ENCODE results near the gene DGKI. TPM values are rescaled to one million over a fixed set of nuclear protein-coding genes. Genes with fewer than 3 reads are reported as not detected.

The DGKI gene
- total RNA-seq, 1 experiment from 2014 or later: 0.55 TPM

DNA sequence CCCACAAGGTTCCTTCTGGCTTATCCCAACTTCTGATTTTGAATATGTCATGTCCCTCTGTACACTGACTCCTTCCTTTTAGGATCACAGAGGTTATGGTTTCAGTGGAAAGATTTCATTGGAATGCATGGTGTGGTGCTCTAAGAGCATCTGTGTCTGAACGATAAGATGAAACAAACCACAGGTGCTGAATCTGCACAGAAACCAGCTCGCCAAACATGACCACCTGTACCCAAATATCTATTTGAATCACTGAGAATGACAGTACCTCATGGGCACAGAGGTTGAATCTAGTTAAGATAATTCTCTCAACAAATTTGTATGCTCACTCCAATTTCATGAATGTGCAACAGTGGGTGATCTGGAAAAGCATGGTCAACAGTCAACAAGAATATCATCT lies 105.3 kb downstream of the DGKI start:
- Mint-ChIP-seq H3K27me3 (ENCODE audit: low read depth) (no peaks in the 10 kb centered on the region), H3K4me3 (no peak overlapping the region), H3K36me3 (ENCODE audit: insufficient read depth in 1 of 3, low read depth in 3 of 3) (peaks cover 3 to 28% (median 16%) of the 10 kb centered on the region in 3 experiments; a peak in 6 of 7 replicates), H3K27ac (no peak overlapping the region), H3K9me3 (peaks cover 15% of the 10 kb centered on the region in 2 experiments; a peak in 4 of 5 replicates), H3K4me1 (peaks cover 20 to 27% of the 10 kb centered on the region in 2 experiments)
- Histone ChIP-seq H4K8ac (replicated peaks; ENCODE audit: insufficient read length, low read depth, low read length) (no peak overlapping the region), H3K14ac (ENCODE audit: insufficient read depth, low read length) (no peak overlapping the region), H3K79me1 (ENCODE audit: insufficient read depth, low read depth, low read length, poor library complexity, severe bottlenecking) (no peaks in the 10 kb centered on the region), H2BK12ac (ENCODE audit: insufficient read length, low read depth, low read length) (no peak overlapping the region), H3T11ph (ENCODE audit: low read length) (no peak overlapping the region), H3K27ac (ENCODE audit: insufficient read length, low read depth, low read length) (no peak overlapping the region), H2BK20ac (ENCODE audit: low read depth, low read length, poor library complexity, severe bottlenecking) (no peak overlapping the region), H3K27me3 (ENCODE audit: insufficient read depth, low read length) (no peaks in the 10 kb centered on the region), H2AFZ (ENCODE audit: low read length) (no peak overlapping the region), H3K56ac (ENCODE audit: insufficient read length, low read depth, low read length) (no peak overlapping the region), H3K9ac (ENCODE audit: extremely low read depth, insufficient read length, low read length) (no peak overlapping the region), H4K20me1 (ENCODE audit: control insufficient read depth, insufficient read depth, insufficient read length) (no peaks in the 10 kb centered on the region), H3K4me2 (ENCODE audit: insufficient read depth, insufficient read length, low read length) (no peak overlapping the region), H2AK5ac (ENCODE audit: insufficient read length, low read length) (no peak overlapping the region), H3K9me3 (ENCODE audit: control insufficient read depth, low read depth, low read length) (no peaks in the 10 kb centered on the region), H3K18ac (ENCODE audit: insufficient read length, low read depth, low read length) (no peak overlapping the region), H3K23me2 (ENCODE audit: insufficient read length, low read depth, low read length, poor library complexity, severe bottlenecking) (no peaks in the 10 kb centered on the region), H4K91ac (ENCODE audit: insufficient read length, low read depth, low read length) (no peak overlapping the region), H2BK5ac (ENCODE audit: insufficient read length, low read length) (no peak overlapping the region), H4K5ac (ENCODE audit: insufficient read length, low read depth, low read length) (no peak overlapping the region), H3K23ac (ENCODE audit: insufficient read length, low read depth, low read length) (no peak overlapping the region), H2BK120ac (ENCODE audit: low read depth, low read length, poor library complexity, severe bottlenecking) (no peak overlapping the region), H3K79me2 (ENCODE audit: insufficient read depth, low read length) (no peaks in the 10 kb centered on the region), H3K4me1 (ENCODE audit: insufficient read depth, low read length) (peaks cover 4% of the 10 kb centered on the region; the same call in 1 of the 2 replicates), H3K4ac (ENCODE audit: low read depth, low read length) (no peak overlapping the region), H2BK15ac (ENCODE audit: low read depth, low read length) (no peak overlapping the region)
- no CpG with 5 or more reads among the region's 2 CpGs for WGBS (ENCODE audit: extremely low coverage, insufficient read length, low lambda C conversion rate)
- DNase-seq: no peak
- TF ChIP-seq, protein P1, sequence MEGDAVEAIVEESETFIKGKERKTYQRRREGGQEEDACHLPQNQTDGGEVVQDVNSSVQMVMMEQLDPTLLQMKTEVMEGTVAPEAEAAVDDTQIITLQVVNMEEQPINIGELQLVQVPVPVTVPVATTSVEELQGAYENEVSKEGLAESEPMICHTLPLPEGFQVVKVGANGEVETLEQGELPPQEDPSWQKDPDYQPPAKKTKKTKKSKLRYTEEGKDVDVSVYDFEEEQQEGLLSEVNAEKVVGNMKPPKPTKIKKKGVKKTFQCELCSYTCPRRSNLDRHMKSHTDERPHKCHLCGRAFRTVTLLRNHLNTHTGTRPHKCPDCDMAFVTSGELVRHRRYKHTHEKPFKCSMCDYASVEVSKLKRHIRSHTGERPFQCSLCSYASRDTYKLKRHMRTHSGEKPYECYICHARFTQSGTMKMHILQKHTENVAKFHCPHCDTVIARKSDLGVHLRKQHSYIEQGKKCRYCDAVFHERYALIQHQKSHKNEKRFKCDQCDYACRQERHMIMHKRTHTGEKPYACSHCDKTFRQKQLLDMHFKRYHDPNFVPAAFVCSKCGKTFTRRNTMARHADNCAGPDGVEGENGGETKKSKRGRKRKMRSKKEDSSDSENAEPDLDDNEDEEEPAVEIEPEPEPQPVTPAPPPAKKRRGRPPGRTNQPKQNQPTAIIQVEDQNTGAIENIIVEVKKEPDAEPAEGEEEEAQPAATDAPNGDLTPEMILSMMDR (conservative IDR thresholded peaks at IDR 0.05): no peak
